Neuronal stem cell (in vitro differentiated cells): ENCODE results near the gene ARMC12.

ENCODE experiments used
- DNase-seq: peaks from one replicate; pipeline ENCODE4 v3.0.0-alpha.2; 2013; ENCODE audit warnings: low spot score
- H2AFZ ChIP-seq: one replicate; pipeline ENCODE4 v1.6.1; 2013; ENCODE audit warnings: mild to moderate bottlenecking, low read length, inconsistent platforms
- H2AK5ac ChIP-seq: 2 replicates; pipeline ENCODE4 v1.6.1; 2013; ENCODE audit warnings: low read depth, mild to moderate bottlenecking, inconsistent platforms, low read length, moderate library complexity, mixed read lengths
- H2BK120ac ChIP-seq: 2 replicates; pipeline ENCODE4 v1.6.1; 2013; ENCODE audit warnings: low read depth, mild to moderate bottlenecking, inconsistent platforms, low read length, moderate library complexity, mixed read lengths
- H2BK12ac ChIP-seq: one replicate; pipeline ENCODE4 v1.6.1; 2013; ENCODE audit warnings: low read length, inconsistent platforms
- H2BK15ac ChIP-seq: 2 replicates; pipeline ENCODE4 v1.6.1; 2013; ENCODE audit warnings: mild to moderate bottlenecking, low read length, inconsistent platforms, mixed read lengths
- H2BK5ac ChIP-seq: one replicate; pipeline ENCODE4 v1.6.1; 2013; ENCODE audit warnings: inconsistent platforms, mild to moderate bottlenecking, low read length, moderate library complexity
- H3K14ac ChIP-seq: one replicate; pipeline ENCODE4 v1.6.1; 2013; ENCODE audit warnings: low read length, inconsistent platforms
- H3K18ac ChIP-seq: 2 replicates; pipeline ENCODE4 v1.6.1; 2013; ENCODE audit warnings: low read length, inconsistent platforms
- H3K23ac ChIP-seq: 2 replicates; pipeline ENCODE4 v1.6.1; 2013; ENCODE audit warnings: low read depth, mild to moderate bottlenecking, mixed read lengths, low read length, inconsistent platforms; ENCODE audit not compliant: poor library complexity
- H3K27ac ChIP-seq: replicated peaks from 3 replicates; pipeline ENCODE4 v1.5.1; 2013; ENCODE audit warnings: low read length, inconsistent platforms
- H3K27me3 ChIP-seq, 3 experiments: 2 replicates each; pipeline ENCODE4 v1.6.1; 2013; ENCODE audit warnings: low read length in 3 of 3, mild to moderate bottlenecking in 2 of 3, inconsistent platforms in 1 of 3, low read depth in 1 of 3, mixed read lengths in 1 of 3, moderate library complexity in 1 of 3; ENCODE audit not compliant: control insufficient read depth in 3 of 3, insufficient read depth in 3 of 3
- H3K36me3 ChIP-seq, 2 donors: replicated peaks in 1 of 2; 2 replicates each; pipeline ENCODE4 v1.6.1; 2013; ENCODE audit warnings: low read length in 2 of 2; ENCODE audit not compliant: control insufficient read depth in 2 of 2, insufficient read depth in 2 of 2
- H3K4ac ChIP-seq: 2 replicates; pipeline ENCODE4 v1.6.1; 2013; ENCODE audit warnings: inconsistent platforms, mild to moderate bottlenecking, low read length, moderate library complexity
- H3K4me1 ChIP-seq, 2 donors: 1 replicate in 1 of 2; 2 replicates in 1 of 2; pipeline ENCODE4 v1.6.1; 2013; ENCODE audit warnings: low read length in 2 of 2, low read depth in 1 of 2; ENCODE audit not compliant: control insufficient read depth in 2 of 2, insufficient read depth in 1 of 2
- H3K4me2 ChIP-seq: one replicate; pipeline ENCODE4 v1.6.1; 2013; ENCODE audit warnings: mild to moderate bottlenecking, low read length, inconsistent platforms; ENCODE audit not compliant: insufficient read depth, poor library complexity, severe bottlenecking
- H3K4me3 ChIP-seq, 2 donors: 2 replicates each; pipeline ENCODE4 v1.5.1; 2013; ENCODE audit warnings: low read length in 2 of 2, mild to moderate bottlenecking in 2 of 2, inconsistent platforms in 1 of 2, moderate library complexity in 1 of 2
- H3K79me1 ChIP-seq: one replicate; pipeline ENCODE4 v1.6.1; 2013; ENCODE audit warnings: low read depth, mild to moderate bottlenecking, inconsistent platforms, low read length, moderate library complexity
- H3K9ac ChIP-seq: one replicate; pipeline ENCODE4 v1.6.1; 2013; ENCODE audit warnings: mild to moderate bottlenecking, low read depth, low read length, inconsistent platforms; ENCODE audit not compliant: poor library complexity
- H3K9me3 ChIP-seq, 2 donors: replicated peaks in 1 of 2; 2 replicates each; pipeline versions ENCODE3 to v1.6.1; 2013; ENCODE audit warnings: low read length in 2 of 2, mild to moderate bottlenecking in 2 of 2, inconsistent platforms in 1 of 2, low read depth in 1 of 2, mixed read lengths in 1 of 2, moderate library complexity in 1 of 2; ENCODE audit not compliant: control insufficient read depth in 2 of 2, insufficient read depth in 1 of 2
- H4K8ac ChIP-seq: one replicate; pipeline ENCODE4 v1.6.1; 2013; ENCODE audit warnings: low read depth, mild to moderate bottlenecking, inconsistent platforms, low read length, moderate library complexity
- H4K91ac ChIP-seq: one replicate; pipeline ENCODE4 v1.6.1; 2013; ENCODE audit warnings: low read length, low read depth, mild to moderate bottlenecking, inconsistent platforms; ENCODE audit not compliant: poor library complexity
- WGBS, 2 donors: extraction: QIAGEN DNeasy Blood & Tissue Kit; methylation state at CpG; one replicate each; pipeline ENCODE4 v1.1.7; 2013; ENCODE audit warnings: missing lambda C conversion rate in 2 of 2, mixed read lengths in 1 of 2; ENCODE audit not compliant: insufficient read length in 2 of 2, insufficient replicate concordance in 1 of 2; ENCODE audit errors: extremely low coverage in 2 of 2; 5-methylcytosine and 5-hydroxymethylcytosine counted together

Gene ARMC12

DNA sequence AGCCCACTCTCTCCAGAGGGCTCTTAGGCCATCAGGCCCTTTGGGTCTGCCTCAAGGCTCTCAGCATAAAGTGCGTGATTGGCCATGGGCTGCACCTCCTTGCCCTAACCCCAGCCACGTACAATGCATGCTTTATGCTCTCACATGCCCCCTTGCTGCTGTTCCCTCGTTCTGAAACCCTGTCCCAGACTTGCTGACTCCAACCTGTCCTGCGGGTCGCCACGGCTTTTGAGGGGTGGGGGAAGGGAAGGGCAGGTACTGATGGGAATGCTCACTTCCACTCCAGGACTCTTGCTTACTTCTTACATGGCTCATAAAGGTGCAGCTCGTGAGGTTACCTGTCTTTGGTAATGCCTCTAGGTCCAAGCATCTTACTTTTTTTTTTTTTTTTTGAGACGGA lies 6.0 kb downstream of the ARMC12 start:
- Histone ChIP-seq H3K4me3 (no peak overlapping the region), H2AFZ (peak overlapping the region; percentile 32), H3K4me2 (no peak overlapping the region), H3K9me3 (no peaks in the 10 kb centered on the region), H3K14ac (no peak overlapping the region), H2AK5ac (peak overlapping the region; percentile 43), H4K8ac (no peak overlapping the region), H2BK5ac (no peak overlapping the region), H3K27me3 (no peaks in the 10 kb centered on the region), H2BK15ac (no peak overlapping the region), H2BK120ac (no peak overlapping the region), H3K9ac (no peak overlapping the region), H3K36me3 (no peaks in the 10 kb centered on the region), H2BK12ac (no peak overlapping the region), H3K79me1 (no peaks in the 10 kb centered on the region), H3K23ac (peak overlapping the region; percentile 34), H3K18ac (peak overlapping the region; percentile 15), H3K4me1 (peaks cover 23 to 30% of the 10 kb centered on the region in 2 donors), H4K91ac (no peak overlapping the region), H3K27ac (no peak overlapping the region), H3K4ac (no peak overlapping the region)
- DNase-seq: no peak
- WGBS, 2 donors: no CpG with 5 or more reads among the region's 8 CpGs

DNA sequence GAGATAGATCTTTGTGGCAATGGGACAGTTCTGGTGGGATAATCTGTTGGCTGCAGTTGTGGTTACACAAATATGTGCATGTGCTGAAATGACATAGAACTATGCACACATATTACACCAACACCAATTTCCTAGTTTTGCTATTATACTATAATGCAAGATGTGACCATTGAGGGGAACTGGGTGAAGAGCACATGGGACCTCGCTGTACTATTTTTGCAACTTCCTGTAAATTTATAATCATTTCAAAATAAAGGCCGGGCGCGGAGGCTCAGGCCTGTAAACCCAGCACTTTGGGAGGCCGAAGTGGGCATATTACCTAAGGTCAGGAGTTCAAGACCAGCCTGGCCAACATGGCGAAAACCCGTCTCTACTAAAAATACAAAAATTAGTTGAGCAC lies 8.7 kb downstream of the ARMC12 start:
- Histone ChIP-seq H3K23ac (no peak overlapping the region), H2AFZ (no peak overlapping the region), H3K9me3 (peaks cover 0 to 2% of the 10 kb centered on the region in 2 donors), H4K8ac (no peak overlapping the region), H2BK12ac (no peak overlapping the region), H3K36me3 (no peaks in the 10 kb centered on the region), H3K4me3 (no peak overlapping the region), H2BK5ac (no peak overlapping the region), H3K79me1 (no peaks in the 10 kb centered on the region), H3K4ac (no peak overlapping the region), H2AK5ac (no peak overlapping the region), H3K27ac (no peak overlapping the region), H3K18ac (no peak overlapping the region), H4K91ac (no peak overlapping the region), H2BK120ac (no peak overlapping the region), H3K4me1 (peaks cover 10 to 12% of the 10 kb centered on the region in 2 donors), H3K14ac (no peak overlapping the region), H3K4me2 (no peak overlapping the region), H2BK15ac (no peak overlapping the region), H3K27me3 (no peaks in the 10 kb centered on the region), H3K9ac (no peak overlapping the region)
- DNase-seq: no peak
- WGBS, 2 donors: no CpG with 5 or more reads among the region's 7 CpGs

DNA sequence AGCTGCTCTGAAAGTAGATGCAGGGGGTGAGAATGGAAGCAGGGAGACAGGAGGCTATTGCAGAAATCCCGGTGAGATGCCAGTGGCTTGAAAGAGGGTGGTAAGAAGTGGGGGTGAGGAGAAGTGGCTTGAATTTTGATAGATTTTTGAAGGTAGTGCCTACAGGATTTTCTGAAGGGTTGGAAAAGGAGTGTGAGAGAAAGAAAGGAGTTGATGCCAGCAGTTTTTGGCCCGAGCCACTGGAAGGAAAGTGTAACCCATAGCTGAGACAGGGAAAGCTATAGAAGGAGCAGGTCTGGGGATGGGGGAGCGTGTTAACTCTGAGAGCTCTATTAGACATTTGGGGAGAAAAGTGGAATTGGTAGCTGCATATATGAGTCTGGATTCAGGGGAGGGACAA lies 9.7 kb downstream of the ARMC12 start:
- Histone ChIP-seq H3K9ac (no peak overlapping the region), H3K79me1 (no peaks in the 10 kb centered on the region), H3K23ac (no peak overlapping the region), H3K9me3 (peaks cover 0 to 2% of the 10 kb centered on the region in 2 donors), H3K4ac (no peak overlapping the region), H2BK5ac (no peak overlapping the region), H4K8ac (no peak overlapping the region), H4K91ac (no peak overlapping the region), H3K4me2 (no peak overlapping the region), H2AFZ (peak overlapping the region; percentile 70), H3K27ac (no peak overlapping the region), H2BK15ac (no peak overlapping the region), H3K14ac (no peak overlapping the region), H3K4me1 (peaks cover 3 to 6% of the 10 kb centered on the region in 2 donors), H3K36me3 (no peaks in the 10 kb centered on the region), H3K4me3 (no peak overlapping the region), H2AK5ac (no peak overlapping the region), H3K27me3 (no peaks in the 10 kb centered on the region), H2BK120ac (no peak overlapping the region), H2BK12ac (no peak overlapping the region), H3K18ac (no peak overlapping the region)
- no peak for DNase-seq
- WGBS, 2 donors: no CpG with 5 or more reads among the region's 3 CpGs

DNA sequence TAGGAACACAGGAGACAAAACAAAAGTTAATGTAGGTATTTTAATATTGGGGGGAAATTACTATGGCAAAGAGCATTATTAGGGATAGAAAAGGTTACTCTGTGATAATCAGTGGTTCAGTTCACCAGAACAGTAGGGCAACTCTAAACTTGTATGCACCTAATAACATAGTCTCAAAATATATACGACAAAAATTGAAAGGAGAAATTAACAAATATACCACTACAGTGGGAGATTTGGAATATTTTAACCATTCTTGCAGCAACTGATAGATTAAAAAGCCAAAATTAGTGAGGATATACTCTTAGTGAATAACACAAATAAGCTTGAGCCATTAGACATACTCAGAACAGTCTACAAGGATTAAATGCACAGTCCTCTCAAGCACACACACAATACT lies 11.0 kb downstream of the ARMC12 start:
- Histone ChIP-seq H2BK5ac (no peak overlapping the region), H3K4ac (no peak overlapping the region), H3K9ac (no peak overlapping the region), H3K27me3 (no peaks in the 10 kb centered on the region), H3K23ac (no peak overlapping the region), H2BK12ac (no peak overlapping the region), H3K79me1 (no peaks in the 10 kb centered on the region), H2BK15ac (no peak overlapping the region), H3K18ac (no peak overlapping the region), H2BK120ac (no peak overlapping the region), H3K4me3 (no peak overlapping the region), H3K4me2 (no peak overlapping the region), H4K8ac (no peak overlapping the region), H3K27ac (no peak overlapping the region), H3K4me1 (peaks cover 0 to 1% of the 10 kb centered on the region in 2 donors), H4K91ac (no peak overlapping the region), H3K36me3 (no peaks in the 10 kb centered on the region), H3K14ac (no peak overlapping the region), H2AFZ (no peak overlapping the region), H3K9me3 (peaks cover 0 to 2% of the 10 kb centered on the region in 2 donors), H2AK5ac (no peak overlapping the region)
- DNase-seq: no peak
- no CpG with 5 or more reads among the region's 1 CpG for WGBS, 2 donors
